Thoracic aorta (tissue), 2 donors: ENCODE data around the gene RPL29. TPM values are rescaled to one million over a fixed set of nuclear protein-coding genes. Genes with fewer than 3 reads are reported as not detected.

Experiments
- ATAC-seq: fragments of 150-250 bp; one replicate; pipeline ENCODE4 v1.8.0; 2017; ENCODE audit warnings: low read depth; ENCODE audit not compliant: insufficient number of reproducible peaks, low FRiP score
- DNase-seq: peaks from one replicate; pipeline ENCODE4 v3.0.0-alpha.2; 2020; ENCODE audit warnings: low spot score
- H3K27ac ChIP-seq, 2 donors: fragments of 200-600 bp; sonication (generic); 1 replicate in 1 of 2; 2 replicates in 1 of 2; pipeline ENCODE4 v1.5.1; 2016; ENCODE audit warnings: mild to moderate bottlenecking in 2 of 2, moderate library complexity in 2 of 2
- H3K27me3 ChIP-seq: fragments of 200-600 bp; sonication (generic); replicated peaks from 2 replicates; pipeline ENCODE4 v1.6.0; 2016; ENCODE audit warnings: mild to moderate bottlenecking; ENCODE audit not compliant: insufficient read depth
- H3K36me3 ChIP-seq: fragments of 200-600 bp; sonication (generic); one replicate; pipeline ENCODE4 v1.5.1; 2016
- H3K4me1 ChIP-seq, 2 donors: fragments of 200-600 bp; sonication (generic); 1 replicate in 1 of 2; 2 replicates in 1 of 2; pipeline versions ENCODE4 v1.5.1 to v1.6.0; 2016; ENCODE audit warnings: low read depth in 2 of 2, mild to moderate bottlenecking in 1 of 2; ENCODE audit not compliant: control insufficient read depth in 1 of 2
- H3K4me3 ChIP-seq: fragments of 200-600 bp; sonication (generic); 2 replicates; pipeline ENCODE4 v1.5.1; 2016; ENCODE audit warnings: mild to moderate bottlenecking
- H3K9me3 ChIP-seq: fragments of 200-600 bp; sonication (generic); 2 replicates; pipeline ENCODE4 v1.5.1; 2016
- total RNA-seq, 2 donors: library from RNA; depleted of rRNA; stranded (reverse); fragments of >200 nt; gene quantifications; one replicate each; pipeline versions ENCODE4 v1.1.0 to v1.2.3, GENCODE V29; 2016
- TF ChIP-seq, protein P1 (sequence below): fragments of 200-600 bp; sonication (generic); IDR thresholded peaks from one replicate; pipeline ENCODE4 v1.5.1; 2019; ENCODE audit warnings: antibody characterized with exemption

RPL29 gene
- total RNA-seq, 2 donors from 2014 or later: 642 to 718 TPM

DNA sequence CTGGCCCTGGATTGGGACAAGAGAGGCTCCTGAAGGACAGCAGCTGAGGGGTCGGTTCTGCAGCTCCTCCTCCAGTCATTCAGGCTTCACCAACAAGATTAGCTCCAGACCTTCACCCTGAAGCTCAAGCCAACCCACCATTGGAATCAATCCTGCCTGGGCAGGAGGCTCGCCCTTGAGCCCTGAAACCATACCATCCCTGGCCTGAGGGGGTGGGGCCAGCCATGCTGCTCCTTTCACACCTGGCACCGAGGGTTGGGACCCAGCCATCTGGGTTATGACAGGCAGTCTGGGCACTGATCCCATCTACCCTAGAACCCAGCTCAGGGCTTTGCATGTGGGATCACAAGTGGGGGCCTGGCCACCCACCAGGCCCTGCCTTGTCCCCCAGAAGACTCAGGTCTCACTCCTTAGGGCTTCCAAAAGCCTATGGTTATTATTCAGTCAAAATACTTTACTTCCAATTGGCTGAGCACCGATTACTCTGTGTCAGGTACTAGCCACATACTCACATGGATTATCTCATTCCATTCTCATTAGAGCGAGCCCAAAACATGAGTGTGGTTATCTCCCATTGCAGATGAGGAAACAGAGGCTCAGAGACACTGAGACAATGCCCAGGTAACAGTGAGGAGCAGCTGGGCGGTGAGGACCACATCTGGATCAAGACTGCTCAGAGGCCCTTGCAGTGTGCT, 24.9 kb downstream of the RPL29 start:
- Histone ChIP-seq H3K9me3 (no peaks in the 10 kb centered on the region), H3K4me3 (no peak overlapping the region), H3K4me1 (peaks cover 22 to 42% of the 10 kb centered on the region in 2 donors), H3K27me3 (no peaks in the 10 kb centered on the region), H3K27ac (no peak overlapping the region), H3K36me3 (no peaks in the 10 kb centered on the region)
- no peak for ATAC-seq
- no peak for DNase-seq
- TF ChIP-seq, protein P1, sequence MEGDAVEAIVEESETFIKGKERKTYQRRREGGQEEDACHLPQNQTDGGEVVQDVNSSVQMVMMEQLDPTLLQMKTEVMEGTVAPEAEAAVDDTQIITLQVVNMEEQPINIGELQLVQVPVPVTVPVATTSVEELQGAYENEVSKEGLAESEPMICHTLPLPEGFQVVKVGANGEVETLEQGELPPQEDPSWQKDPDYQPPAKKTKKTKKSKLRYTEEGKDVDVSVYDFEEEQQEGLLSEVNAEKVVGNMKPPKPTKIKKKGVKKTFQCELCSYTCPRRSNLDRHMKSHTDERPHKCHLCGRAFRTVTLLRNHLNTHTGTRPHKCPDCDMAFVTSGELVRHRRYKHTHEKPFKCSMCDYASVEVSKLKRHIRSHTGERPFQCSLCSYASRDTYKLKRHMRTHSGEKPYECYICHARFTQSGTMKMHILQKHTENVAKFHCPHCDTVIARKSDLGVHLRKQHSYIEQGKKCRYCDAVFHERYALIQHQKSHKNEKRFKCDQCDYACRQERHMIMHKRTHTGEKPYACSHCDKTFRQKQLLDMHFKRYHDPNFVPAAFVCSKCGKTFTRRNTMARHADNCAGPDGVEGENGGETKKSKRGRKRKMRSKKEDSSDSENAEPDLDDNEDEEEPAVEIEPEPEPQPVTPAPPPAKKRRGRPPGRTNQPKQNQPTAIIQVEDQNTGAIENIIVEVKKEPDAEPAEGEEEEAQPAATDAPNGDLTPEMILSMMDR: no peak

DNA sequence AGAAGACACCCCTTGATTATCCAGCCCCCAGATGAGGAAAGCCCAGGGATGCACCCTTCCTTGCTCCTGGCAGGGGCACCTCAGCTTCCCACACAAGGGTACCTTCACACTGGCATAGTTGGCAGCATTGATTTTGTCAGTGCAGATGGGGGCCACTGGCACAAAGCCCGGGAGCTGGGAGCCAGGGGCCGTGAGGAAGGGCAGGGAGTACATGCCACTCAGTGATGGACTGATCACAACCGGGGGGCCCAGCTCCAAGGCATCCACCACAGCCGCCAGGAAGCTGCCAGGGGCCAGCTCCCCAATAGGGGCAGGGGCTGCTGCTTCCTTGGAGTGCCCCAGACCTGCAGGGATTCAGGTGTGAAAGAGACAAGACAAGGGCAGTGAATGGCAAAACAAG, 25.9 kb downstream of the RPL29 start:
- Histone ChIP-seq H3K27ac (no peak overlapping the region), H3K4me3 (no peak overlapping the region), H3K4me1 (peaks cover 31 to 44% of the 10 kb centered on the region in 2 donors), H3K9me3 (no peaks in the 10 kb centered on the region), H3K27me3 (no peaks in the 10 kb centered on the region), H3K36me3 (no peaks in the 10 kb centered on the region)
- DNase-seq: no peak
- TF ChIP-seq, protein P1: no peak
- ATAC-seq: no peak

GRCh38 chr3:51968883-51969678, 26.6 kb downstream of the RPL29 start:
- no peak overlapping the region for H3K27ac ChIP-seq
- no peaks in the 10 kb centered on the region for H3K36me3 ChIP-seq
- no peaks in the 10 kb centered on the region for H3K27me3 ChIP-seq
- TF ChIP-seq, protein P1: no peak
- no peak for ATAC-seq
- no peak for DNase-seq
- no peaks in the 10 kb centered on the region for H3K9me3 ChIP-seq
- no peak overlapping the region for H3K4me3 ChIP-seq
- H3K4me1 ChIP-seq: peaks cover 33 to 44% of the 10 kb centered on the region in 2 donors

GRCh38 chr3:51968170-51968775, 27.4 kb downstream of the RPL29 start:
- no peaks in the 10 kb centered on the region for H3K27me3 ChIP-seq
- DNase-seq (no peak), ATAC-seq (no peak)
- no peaks in the 10 kb centered on the region for H3K36me3 ChIP-seq
- peak overlapping the region; percentile 98 for H3K4me3 ChIP-seq
- peak overlapping the region; percentile 90 to 98 for H3K27ac ChIP-seq
- H3K9me3 ChIP-seq: no peaks in the 10 kb centered on the region
- peaks cover 35 to 49% of the 10 kb centered on the region in 2 donors for H3K4me1 ChIP-seq
- TF ChIP-seq, protein P1: no peak
